ENCODE results near the gene ANXA7. TPM values are rescaled to one million over a fixed set of nuclear protein-coding genes. Genes with fewer than 3 reads are reported as not detected.
"Not testable (repeated sequence)": the region's sequence is repeated elsewhere in the genome, so short reads cannot be mapped to it uniquely, and the experiment has no call there.

The ANXA7 gene
- total RNA-seq, 1 donor from 2014 or later: 99.4 TPM

DNA sequence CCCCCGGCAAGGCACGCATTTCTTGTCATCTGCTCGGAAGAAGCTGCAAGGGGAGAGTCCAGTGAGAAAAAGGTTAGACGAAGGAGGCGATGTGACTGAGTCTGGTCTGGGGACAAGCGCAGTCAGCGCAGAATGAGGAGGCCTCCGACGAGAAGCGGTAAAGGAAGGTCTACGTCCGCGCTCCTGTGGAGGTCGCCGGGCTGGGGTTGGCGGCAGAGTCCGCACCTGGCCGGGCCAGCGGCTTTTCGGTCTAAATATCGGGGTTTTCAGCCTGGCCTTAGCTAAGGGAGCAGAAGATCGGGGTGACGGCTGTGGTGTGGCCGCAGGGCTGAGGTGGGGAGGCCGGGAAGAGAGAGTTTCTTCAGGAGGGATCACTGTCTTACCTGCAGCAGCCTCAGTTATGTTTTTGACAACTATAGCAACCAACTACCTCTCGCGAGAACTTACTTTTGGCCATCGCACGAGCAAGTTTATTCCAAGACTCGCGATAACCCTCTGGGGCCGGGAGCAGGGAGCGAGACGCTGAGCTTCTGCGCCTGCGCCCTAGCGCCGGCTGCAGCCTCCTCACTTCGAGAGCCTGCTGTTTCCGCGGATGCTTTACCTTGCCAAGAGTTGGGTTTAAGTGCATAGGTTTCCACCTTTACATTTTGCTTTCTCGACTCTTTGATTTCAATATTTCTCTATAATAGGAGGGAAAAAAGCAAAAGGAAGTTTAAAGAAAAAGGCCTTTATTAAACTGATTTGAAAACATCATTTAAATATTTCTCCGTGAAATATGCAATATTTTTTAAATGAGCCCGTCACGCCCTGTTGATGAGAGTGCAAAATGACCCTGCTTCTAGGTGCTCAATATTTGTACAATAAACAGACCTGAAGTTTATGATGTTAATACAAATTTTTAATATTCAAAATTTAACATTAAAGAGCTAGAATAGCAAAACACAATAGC, 55.3 kb downstream of the ANXA7 start, which contains the start of gene CFAP70:
TSS of gene CFAP70 (minus strand) at position 534 of the 949 bp plus-strand sequence. CDS start 4,068 bp downstream, outside the sequence.
- intact Hi-C loops (cut with DNase I): no loop called here
- ATAC-seq (ENCODE audit: poor library complexity) (peak; percentile 98), DNase-seq (peak; percentile 93)

DNA sequence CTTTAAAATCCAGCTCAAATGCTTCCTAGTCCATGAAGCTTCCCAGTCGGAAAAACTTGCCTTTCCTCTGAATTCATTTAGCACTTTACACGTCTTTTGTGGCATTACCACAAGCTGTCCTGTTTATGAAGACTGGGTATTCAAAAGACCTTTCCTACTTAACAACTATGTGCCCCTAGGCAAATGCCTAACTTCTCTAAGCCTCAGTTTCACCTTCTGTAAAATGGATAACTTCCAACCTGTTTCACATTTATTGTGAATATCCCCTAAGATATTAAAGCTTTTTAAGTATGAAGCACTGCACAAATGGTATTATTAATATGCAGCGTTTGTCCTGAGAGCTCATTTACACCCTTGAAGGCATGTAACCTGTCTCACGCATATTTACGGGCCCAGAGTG, 56.0 kb downstream of the ANXA7 start:
- no peak for DNase-seq
- no peak for ATAC-seq (ENCODE audit: poor library complexity)
- intact Hi-C loops (cut with DNase I): no loop called here

DNA sequence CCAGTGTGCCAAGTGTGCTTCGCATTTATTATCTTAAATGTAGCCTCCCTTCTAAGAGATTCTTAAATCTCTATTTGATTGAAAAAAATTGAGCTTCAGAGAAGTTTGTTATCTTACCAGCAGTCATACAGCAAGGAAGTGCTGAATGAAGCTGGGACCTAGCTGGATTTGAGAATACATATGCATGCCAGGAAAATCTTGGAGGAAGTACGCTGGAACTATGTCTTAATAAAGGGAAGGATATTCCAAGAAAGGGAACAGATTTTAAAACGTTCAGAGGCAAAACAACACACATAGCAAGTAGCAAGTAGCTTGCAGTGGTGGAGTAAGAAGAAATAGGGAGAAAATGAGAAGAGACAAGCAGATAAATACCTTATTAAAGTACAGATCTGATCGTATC, 56.7 kb downstream of the ANXA7 start:
- DNase-seq: no peak
- no peak for ATAC-seq (ENCODE audit: poor library complexity)
- intact Hi-C loops (cut with DNase I): no loop called here

DNA sequence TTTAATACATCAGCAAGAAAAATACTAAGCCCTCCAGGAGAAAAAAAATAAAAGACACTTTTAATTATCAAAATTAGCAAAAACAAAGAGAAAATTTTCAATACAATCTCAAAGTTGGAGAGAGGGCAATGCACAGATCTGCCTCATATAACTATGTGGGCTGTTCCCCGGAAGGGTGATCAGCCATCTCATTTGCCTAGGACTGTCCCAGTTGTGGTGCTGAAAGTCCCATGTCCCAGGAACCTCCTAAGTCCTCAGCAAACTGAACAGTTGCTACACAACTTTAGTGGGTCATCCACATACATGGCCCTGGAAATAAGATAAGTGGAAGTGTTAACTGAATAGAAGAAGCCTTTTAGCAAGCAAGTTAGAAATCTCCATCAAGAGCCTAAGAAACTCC, 69.6 kb downstream of the ANXA7 start:
- intact Hi-C loops (cut with DNase I): no loop called here
- ATAC-seq (ENCODE audit: poor library complexity) (no peak), DNase-seq (no peak)

DNA sequence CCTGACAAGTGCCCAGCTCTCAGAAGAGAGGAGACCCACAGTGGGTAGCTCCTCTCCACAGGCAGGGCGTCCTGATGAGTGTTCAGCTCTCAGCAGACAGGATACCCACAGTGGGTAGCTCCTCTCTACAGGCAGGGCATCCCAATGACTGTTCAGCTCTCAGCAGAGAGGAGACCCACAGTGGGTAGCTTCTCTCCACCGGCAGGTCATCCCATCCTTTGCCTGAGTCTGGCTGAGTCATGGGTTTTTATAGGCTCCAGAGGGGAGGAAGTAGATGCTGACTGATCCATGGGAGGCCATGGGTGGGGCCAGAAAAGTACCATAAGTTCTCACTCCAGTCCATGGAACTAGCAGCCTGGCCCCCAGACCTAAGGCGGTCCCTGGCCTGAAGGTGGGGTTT, 73.7 kb downstream of the ANXA7 start:
- DNase-seq (no peak), ATAC-seq (ENCODE audit: poor library complexity) (no peak)
- intact Hi-C loops (cut with DNase I): no loop called here

DNA sequence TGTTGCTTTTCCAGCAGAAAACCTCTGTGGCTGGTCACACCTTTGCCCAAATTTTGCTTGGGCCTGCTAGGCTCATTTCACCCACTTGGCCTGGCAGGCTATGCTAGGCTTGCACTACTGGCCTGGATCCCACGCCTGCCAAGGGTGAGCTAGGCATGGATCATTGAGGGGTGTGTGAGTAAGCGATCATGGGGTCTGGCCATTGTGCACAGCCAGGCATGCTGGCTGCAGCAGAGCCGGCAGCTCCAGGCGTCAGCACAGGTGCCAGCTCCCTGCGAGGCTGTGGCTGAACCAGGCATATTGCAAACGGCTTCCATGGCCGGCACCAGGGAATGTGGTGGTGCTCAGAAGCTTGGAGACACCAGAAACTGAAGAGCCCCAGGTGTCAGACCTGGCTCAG, 74.4 kb downstream of the ANXA7 start:
- intact Hi-C loops (cut with DNase I): no loop called here
- ATAC-seq (ENCODE audit: poor library complexity) (peak; percentile 68), DNase-seq (peak; percentile 46)

DNA sequence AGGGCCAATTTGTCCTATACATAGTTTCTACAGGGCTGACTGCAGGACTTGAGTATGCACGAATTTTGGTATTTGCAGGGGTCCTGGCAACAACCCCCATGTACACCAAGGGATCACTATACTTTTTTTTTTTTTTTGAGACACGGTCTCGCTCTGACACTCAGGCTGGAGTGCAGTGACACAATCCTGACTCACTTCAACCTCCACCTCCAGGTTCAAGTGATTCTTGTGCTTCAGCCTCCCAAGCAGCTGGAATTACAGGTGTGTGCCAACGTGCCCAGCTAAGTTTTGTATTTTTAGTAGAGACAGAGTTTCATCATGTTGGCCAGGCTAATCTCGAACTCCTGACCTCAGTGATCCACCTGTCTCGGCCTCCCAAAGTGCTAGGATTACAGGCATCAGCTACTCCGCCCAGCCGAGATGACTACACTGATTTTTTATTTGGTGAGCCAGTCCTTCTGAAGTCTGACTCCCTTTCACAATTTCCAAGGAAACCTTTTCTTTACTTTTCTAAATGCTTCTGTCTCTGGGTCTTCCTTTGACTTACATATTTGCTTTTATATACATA, 75.0 kb downstream of the ANXA7 start:
- ATAC-seq (ENCODE audit: poor library complexity): no peak
- intact Hi-C loops (cut with DNase I): no loop called here
- DNase-seq: no peak

DNA sequence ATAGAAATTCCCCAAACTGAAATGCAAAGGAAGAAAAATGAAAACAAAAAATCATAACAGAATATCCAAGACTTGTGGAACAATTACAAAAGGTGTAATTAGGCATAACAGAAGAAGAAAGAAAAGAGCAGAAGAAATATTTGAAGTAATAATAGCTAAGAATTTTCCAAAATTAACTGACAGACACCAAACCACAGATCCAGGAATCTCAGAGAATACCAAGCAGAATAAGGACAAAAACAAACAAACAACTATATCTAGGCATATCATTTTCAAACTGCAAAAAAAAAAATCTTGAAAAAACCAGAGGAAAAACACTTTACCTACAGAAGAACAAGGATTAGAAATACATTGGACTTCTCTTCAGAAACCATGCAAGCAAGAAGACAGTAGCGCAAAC, 80.7 kb downstream of the ANXA7 start:
- no peak for DNase-seq
- intact Hi-C loops (cut with DNase I): no loop called here
- no peak for ATAC-seq (ENCODE audit: poor library complexity)

DNA sequence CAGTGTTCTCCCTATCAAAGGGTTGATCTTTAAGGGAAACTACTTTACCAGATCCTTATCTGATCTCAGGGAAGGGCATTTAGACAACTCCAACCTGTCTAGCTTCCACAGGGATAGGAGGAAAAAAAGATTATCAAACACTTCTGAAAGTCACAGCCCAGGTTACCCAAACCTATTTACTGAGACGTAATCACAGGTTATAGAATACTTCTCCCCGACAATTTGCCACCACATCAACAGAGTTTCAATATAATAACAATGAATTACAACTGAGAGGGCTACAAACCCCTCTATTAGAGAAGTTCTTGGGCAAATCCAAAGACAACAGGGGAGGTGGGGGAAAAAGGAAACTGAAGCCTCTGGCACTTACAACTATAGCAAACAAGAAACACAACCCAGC, 81.5 kb downstream of the ANXA7 start:
- ATAC-seq (ENCODE audit: poor library complexity): no peak
- DNase-seq: no peak
- intact Hi-C loops (cut with DNase I): no loop called here

DNA sequence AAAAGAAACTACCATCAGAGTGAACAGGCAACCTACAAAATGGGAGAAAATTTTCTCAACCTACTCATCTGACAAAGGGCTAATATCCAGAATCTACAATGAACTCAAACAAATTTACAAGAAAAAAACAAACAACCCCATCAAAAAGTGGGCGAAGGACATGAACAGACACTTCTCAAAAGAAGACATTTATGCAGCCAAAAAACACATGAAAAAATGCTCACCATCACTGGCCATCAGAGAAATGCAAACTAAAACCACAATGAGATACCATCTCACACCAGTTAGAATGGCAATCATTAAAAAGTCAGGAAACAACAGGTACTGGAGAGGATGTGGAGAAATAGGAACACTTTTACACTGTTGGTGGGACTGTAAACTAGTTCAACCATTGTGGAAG, 85.3 kb downstream of the ANXA7 start:
- ATAC-seq (ENCODE audit: poor library complexity); intact Hi-C loops (cut with DNase I); DNase-seq: not testable (repeated sequence)

DNA sequence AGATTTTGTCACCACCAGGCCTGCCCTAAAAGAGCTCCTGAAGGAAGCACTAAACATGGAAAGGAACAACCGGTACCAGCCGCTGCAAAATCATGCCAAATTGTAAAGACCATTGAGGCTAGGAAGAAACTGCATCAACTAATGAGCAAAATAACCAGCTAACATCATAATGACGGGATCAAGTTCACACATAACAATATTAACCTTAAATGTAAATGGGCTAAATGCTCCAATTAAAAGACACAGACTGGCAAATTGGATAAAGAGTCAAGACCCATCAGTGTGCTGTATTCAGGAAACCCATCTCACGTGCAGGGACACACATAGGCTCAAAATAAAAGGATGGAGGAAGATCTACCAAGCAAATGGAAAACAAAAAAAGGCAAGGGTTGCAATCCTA, 88.6 kb downstream of the ANXA7 start:
- intact Hi-C loops (cut with DNase I); DNase-seq; ATAC-seq (ENCODE audit: poor library complexity): not testable (repeated sequence)

Other genes starting within 250 kb of the ANXA7 start
- gene ECD, start 246.1 kb downstream of the ANXA7 start, total RNA-seq: 14.4 TPM
- 12.9 TPM for gene FAM149B1, start 245.9 kb downstream of the ANXA7 start, total RNA-seq
- gene DNAJC9, start 166.8 kb downstream of the ANXA7 start, total RNA-seq: 7.8 TPM
- gene MRPS16, start 161.4 kb downstream of the ANXA7 start, total RNA-seq: 102 TPM
- 1.5 TPM for gene CFAP70, start 55.2 kb downstream of the ANXA7 start, total RNA-seq
- 1.8 TPM for gene MSS51, start 19.5 kb upstream of the ANXA7 start, total RNA-seq
- gene PPP3CB, start 82.0 kb upstream of the ANXA7 start, total RNA-seq: 64.1 TPM
- gene USP54, start 177.3 kb upstream of the ANXA7 start, total RNA-seq: 22.5 TPM
- gene MYOZ1, start 227.4 kb upstream of the ANXA7 start, total RNA-seq: 0.38 TPM
- gene SYNPO2L, start 242.0 kb upstream of the ANXA7 start, total RNA-seq: 213 TPM

All from Right ventricle myocardium superior (tissue), 1 donor.